Right ventricle myocardium superior (tissue), 1 donor: Measurements from ENCODE around the gene SCP2. TPM values are rescaled to one million over a fixed set of nuclear protein-coding genes. Genes with fewer than 3 reads are reported as not detected.
A peak's percentile ranks its signal among the peaks of the same experiment; 100 is the strongest.
"Not testable (repeated sequence)": the region's sequence is repeated elsewhere in the genome, so short reads cannot be mapped to it uniquely, and the experiment has no call there.

Source experiments
- ATAC-seq: fragments of 200-7000 bp; cut with Tn5 transposase; one replicate; pipeline ENCODE4 v1.9.1; 2020; ENCODE audit warnings: mild to moderate bottlenecking; ENCODE audit not compliant: poor library complexity
- DNase-seq: peaks from one replicate; pipeline ENCODE4 v3.0.0-alpha.2; 2020
- intact Hi-C: fragments of 100-400 bp; cut with DNase I; formaldehyde crosslinking; loops from one replicate; pipeline ENCODE4 v1.11.2; 2022
- total RNA-seq: library from RNA; stranded (reverse); fragmentation: NEBNext Ultra II Directional; extraction: Animal tissue kit (Norgen Biotek cat#: 25700); gene quantifications from one replicate; pipeline ENCODE4 v1.2.1, GENCODE V29; 2021
- donor health status: DM: no; HTN: yes; CAD: no; lungs with severe emphysema.

Gene SCP2
- total RNA-seq, 1 donor from 2014 or later, result 155 TPM

DNA sequence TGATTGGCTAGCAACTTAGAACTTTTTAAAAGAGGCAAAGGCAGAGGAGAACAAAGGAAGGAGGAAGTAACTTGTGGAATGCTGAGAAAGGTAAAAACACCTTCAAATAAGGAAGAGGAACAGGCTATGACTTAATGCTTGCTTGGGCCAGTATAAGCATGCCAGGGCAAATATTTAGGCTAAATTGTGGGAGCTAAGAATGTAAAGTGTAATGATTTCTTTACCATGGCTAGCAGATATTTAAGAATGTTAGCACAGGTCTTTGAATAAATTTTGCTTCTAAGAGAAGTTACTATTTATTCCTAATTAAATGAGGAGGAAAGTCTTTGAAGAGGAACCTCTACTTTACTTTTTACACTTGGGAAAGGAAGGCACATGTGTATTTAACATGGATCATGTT lies 22.5 kb downstream of the SCP2 start:
- intact Hi-C loops, DNase-seq, ATAC-seq: not testable (repeated sequence)

DNA sequence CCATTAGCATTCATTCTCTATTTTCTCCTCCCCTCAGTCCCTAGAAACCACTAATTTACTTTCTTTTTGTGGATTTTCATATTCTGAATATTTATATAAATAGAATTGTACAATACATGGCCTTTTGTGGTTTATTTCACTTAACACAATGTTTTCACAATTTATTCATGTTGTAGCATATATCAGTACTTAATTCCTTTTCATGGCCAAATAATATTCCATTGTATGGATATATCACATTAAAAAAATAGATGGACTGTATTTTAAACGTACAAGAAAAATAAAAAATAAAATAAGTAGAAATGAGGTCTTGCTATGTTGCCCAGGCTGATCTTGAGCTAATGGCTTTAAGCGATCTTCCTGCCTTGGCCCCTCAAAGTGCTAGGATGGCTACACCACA lies 25.0 kb downstream of the SCP2 start:
- intact Hi-C loops, result no loop called here
- no peak for ATAC-seq

GRCh38 chr1:52955129-52955970 lies 28.3 kb downstream of the SCP2 start:
- DNase-seq, result no peak
- intact Hi-C loops, result no loop called here
- no peak for ATAC-seq

More for the DNA sequence above, 25.0 kb downstream of the SCP2 start:
- DNase-seq, result no peak

DNA sequence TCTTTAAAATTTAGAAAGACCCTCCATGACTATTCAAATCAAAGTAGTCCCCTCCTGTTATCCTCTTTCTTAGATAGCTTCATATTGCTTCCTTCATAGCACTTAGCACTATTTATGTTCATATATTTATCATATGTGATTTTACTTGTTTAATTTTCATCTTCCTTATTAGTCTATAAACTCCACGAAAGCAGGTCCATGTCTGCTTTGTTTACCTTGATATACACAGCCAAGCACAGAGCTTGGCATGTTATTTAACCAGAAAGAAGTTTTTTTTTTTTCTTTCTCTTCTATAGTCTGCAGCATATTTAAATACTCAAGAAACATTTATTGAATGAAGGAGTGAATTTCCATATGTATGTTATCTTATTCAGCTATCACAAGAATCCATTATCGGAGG lies 36.0 kb downstream of the SCP2 start:
- DNase-seq, result no peak
- intact Hi-C loops, result no loop called here
- no peak for ATAC-seq

DNA sequence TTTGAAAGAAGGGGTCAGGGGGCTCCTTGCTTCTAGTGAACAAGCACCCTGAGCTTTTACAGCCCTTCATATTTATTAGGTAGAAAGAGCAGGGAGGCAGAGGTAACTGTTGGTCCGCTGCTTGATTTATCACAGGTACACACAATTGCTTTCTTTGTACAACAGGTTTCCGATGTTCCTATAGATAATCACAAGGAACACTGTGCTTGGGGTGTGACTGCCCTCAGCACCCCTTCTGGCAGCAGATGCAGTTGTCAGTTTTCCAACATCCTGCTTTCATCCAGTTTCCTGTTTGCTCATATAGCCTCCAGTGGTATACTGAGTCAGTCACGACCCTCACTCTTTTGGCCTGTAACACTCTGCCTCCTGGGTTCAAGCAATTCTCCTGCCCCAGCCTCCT lies 40.6 kb downstream of the SCP2 start:
- ATAC-seq, result no peak

GRCh38 chr1:52969234-52969633 lies 42.2 kb downstream of the SCP2 start:
- intact Hi-C loops, ATAC-seq, DNase-seq: not testable (repeated sequence)

More for the DNA sequence above, 40.6 kb downstream of the SCP2 start:
- no peak for DNase-seq
- intact Hi-C loops, result no loop called here

DNA sequence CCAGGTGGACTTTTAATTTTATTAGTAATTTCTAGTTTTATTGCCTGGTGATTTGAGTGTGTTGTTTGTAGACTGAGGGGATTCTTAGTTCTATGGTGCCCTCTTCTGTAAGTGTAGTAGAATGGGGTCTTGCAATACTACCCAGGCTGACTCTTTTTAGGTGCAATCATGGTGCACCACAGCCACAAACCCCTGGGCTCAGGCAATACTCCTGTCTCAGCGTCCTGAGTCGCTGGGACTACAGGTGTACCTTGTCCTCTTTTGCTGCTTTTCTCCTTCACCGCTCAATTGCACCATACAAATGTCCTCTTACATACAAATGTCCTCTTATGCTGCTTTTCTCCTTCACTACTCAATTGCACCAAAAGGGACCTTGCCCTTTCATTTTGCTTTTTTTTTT lies 43.1 kb downstream of the SCP2 start:
- DNase-seq, result no peak
- intact Hi-C loops, result no loop called here
- ATAC-seq, result no peak

- ATAC-seq (no peak), DNase-seq (no peak)
- intact Hi-C loops, result no loop called here
These were observed 46.8 kb downstream of the SCP2 start for GRCh38 chr1:52973841-52974240.

GRCh38 chr1:52976183-52977035 lies 49.3 kb downstream of the SCP2 start:
- intact Hi-C loops, result no loop called here
- no peak for ATAC-seq
- DNase-seq, result no peak

DNA sequence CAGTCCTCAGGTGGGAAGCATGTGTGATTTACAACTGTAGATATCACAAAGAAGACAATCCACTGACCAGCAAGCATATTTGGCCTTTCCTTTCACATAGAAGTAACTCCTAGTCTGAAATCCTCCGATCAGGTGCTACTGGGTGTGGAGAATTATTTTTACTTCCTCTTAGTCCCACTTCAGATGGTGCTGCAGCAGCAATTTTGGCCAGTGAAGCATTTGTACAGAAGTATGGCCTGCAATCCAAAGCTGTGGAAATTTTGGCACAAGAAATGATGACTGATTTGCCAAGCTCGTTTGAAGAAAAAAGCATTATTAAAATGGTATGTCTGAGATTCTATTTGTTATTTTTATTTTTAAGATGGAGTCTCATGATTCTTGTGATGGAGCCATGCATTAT lies 51.0 kb downstream of the SCP2 start:
- intact Hi-C loops, result no loop called here
- DNase-seq (no peak), ATAC-seq (no peak)

GRCh38 chr1:52992733-52993132 lies 65.7 kb downstream of the SCP2 start:
- DNase-seq, intact Hi-C loops, ATAC-seq: not testable (repeated sequence)

DNA sequence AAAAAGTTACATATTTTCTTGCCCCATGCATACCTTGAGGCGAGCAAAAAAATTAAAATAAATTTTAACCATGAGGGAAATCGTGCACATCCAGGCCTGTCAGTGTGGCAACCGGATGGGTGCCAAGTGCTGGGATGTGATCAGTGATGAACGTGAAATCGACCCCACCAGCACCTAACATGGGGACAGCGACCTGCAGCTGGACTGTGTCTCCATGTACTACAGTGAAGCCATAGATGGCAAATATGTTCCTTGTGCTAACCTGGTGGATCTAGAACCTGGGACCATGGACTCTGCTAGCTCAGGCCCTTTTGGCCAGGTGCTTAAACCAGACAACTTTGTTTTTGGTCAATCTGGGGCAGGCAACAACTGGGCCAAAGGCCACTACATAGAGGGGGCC lies 67.6 kb downstream of the SCP2 start:
- no peak for DNase-seq
- ATAC-seq, result no peak
- intact Hi-C loops, result no loop called here

- no peak for DNase-seq
- intact Hi-C loops, result no loop called here
- no peak for ATAC-seq
These were observed 69.6 kb downstream of the SCP2 start for GRCh38 chr1:52996653-52997052.

DNA sequence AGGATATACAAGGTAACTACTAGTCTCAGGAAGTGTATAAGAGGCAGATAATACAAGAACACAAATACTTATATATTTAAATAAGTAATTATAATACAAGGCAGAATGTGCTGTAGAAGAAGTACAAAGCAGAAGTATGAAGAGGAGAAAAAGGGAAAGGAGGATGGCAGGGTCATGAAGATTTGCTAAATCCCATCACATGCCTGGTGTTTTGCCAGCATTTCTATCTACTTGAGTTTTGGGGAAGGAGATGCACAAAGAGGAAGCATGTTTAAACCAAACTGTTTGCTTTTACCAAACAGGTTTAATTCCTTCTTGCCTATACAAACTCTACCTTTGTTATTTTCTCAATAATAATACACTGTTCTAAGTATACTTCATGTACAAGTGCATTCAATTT lies 74.1 kb downstream of the SCP2 start:
- no peak for DNase-seq
- no peak for ATAC-seq
- intact Hi-C loops, result no loop called here

GRCh38 chr1:53006612-53007011 lies 79.5 kb downstream of the SCP2 start:
- ATAC-seq, intact Hi-C loops, DNase-seq: not testable (repeated sequence)

GRCh38 chr1:53010247-53010646 lies 83.2 kb downstream of the SCP2 start:
- DNase-seq, ATAC-seq, intact Hi-C loops: not testable (repeated sequence)

DNA sequence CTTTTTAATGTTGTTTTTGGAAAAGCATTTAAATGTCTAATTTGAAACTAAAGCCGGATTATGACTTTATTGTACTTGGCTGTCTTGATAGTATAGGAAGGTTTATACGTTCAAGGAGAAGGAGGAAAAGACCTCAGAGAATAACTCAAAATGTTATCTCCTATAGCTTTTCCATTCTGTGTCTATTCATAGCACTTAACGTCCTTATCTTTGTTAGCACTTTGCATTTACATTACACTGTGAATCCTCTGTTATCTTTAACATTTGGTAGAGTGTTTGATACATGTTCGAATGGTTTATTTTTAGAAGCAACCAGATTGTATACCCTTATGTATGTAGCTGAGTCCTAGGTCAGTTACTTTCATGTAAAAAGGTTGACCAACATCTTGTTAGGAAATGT lies 84.1 kb downstream of the SCP2 start:
- intact Hi-C loops, result no loop called here
- no peak for ATAC-seq
- DNase-seq, result no peak

GRCh38 chr1:53014791-53015507 lies 87.9 kb downstream of the SCP2 start:
- intact Hi-C loops, result no loop called here
- DNase-seq (peak; percentile 68), ATAC-seq (peak; percentile 94)

DNA sequence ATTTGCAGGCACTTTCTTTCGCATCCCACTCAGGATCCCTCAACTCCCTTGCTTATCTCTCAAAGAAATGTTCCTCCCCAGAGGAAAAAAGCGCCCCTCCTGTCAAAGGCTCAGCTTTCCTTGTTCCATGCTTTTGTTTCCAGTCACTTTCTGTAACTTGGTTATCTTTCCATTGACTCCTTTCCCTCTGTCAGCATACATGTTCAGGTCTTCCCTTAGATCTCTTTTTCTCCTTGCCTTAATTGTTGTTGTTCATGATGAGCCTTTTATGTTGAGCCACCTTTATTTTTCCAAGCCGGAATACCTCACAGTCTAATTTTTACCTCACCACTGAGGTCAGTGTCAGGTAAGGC lies 88.4 kb downstream of the SCP2 start:
- DNase-seq (no peak), ATAC-seq (no peak)
- intact Hi-C loops, result no loop called here
